Neuronal stem cell (in vitro differentiated cells): ENCODE data around the gene PPP1R3E.

ENCODE experiments used
- DNase-seq: peaks from one replicate; pipeline ENCODE4 v3.0.0-alpha.2; 2013; ENCODE audit warnings: low spot score
- H2AFZ ChIP-seq: one replicate; pipeline ENCODE4 v1.6.1; 2013; ENCODE audit warnings: mild to moderate bottlenecking, low read length, inconsistent platforms
- H2AK5ac ChIP-seq: 2 replicates; pipeline ENCODE4 v1.6.1; 2013; ENCODE audit warnings: low read depth, mild to moderate bottlenecking, inconsistent platforms, low read length, moderate library complexity, mixed read lengths
- H2BK120ac ChIP-seq: 2 replicates; pipeline ENCODE4 v1.6.1; 2013; ENCODE audit warnings: low read depth, mild to moderate bottlenecking, inconsistent platforms, low read length, moderate library complexity, mixed read lengths
- H2BK12ac ChIP-seq: one replicate; pipeline ENCODE4 v1.6.1; 2013; ENCODE audit warnings: low read length, inconsistent platforms
- H2BK15ac ChIP-seq: 2 replicates; pipeline ENCODE4 v1.6.1; 2013; ENCODE audit warnings: mild to moderate bottlenecking, low read length, inconsistent platforms, mixed read lengths
- H2BK5ac ChIP-seq: one replicate; pipeline ENCODE4 v1.6.1; 2013; ENCODE audit warnings: inconsistent platforms, mild to moderate bottlenecking, low read length, moderate library complexity
- H3K14ac ChIP-seq: one replicate; pipeline ENCODE4 v1.6.1; 2013; ENCODE audit warnings: low read length, inconsistent platforms
- H3K18ac ChIP-seq: 2 replicates; pipeline ENCODE4 v1.6.1; 2013; ENCODE audit warnings: low read length, inconsistent platforms
- H3K23ac ChIP-seq: 2 replicates; pipeline ENCODE4 v1.6.1; 2013; ENCODE audit warnings: low read depth, mild to moderate bottlenecking, mixed read lengths, low read length, inconsistent platforms; ENCODE audit not compliant: poor library complexity
- H3K27ac ChIP-seq: replicated peaks from 3 replicates; pipeline ENCODE4 v1.5.1; 2013; ENCODE audit warnings: low read length, inconsistent platforms
- H3K27me3 ChIP-seq, 3 experiments: 2 replicates each; pipeline ENCODE4 v1.6.1; 2013; ENCODE audit warnings: low read length in 3 of 3, mild to moderate bottlenecking in 2 of 3, inconsistent platforms in 1 of 3, low read depth in 1 of 3, mixed read lengths in 1 of 3, moderate library complexity in 1 of 3; ENCODE audit not compliant: control insufficient read depth in 3 of 3, insufficient read depth in 3 of 3
- H3K36me3 ChIP-seq, 2 donors: replicated peaks in 1 of 2; 2 replicates each; pipeline ENCODE4 v1.6.1; 2013; ENCODE audit warnings: low read length in 2 of 2; ENCODE audit not compliant: control insufficient read depth in 2 of 2, insufficient read depth in 2 of 2
- H3K4ac ChIP-seq: 2 replicates; pipeline ENCODE4 v1.6.1; 2013; ENCODE audit warnings: inconsistent platforms, mild to moderate bottlenecking, low read length, moderate library complexity
- H3K4me1 ChIP-seq, 2 donors: 1 replicate in 1 of 2; 2 replicates in 1 of 2; pipeline ENCODE4 v1.6.1; 2013; ENCODE audit warnings: low read length in 2 of 2, low read depth in 1 of 2; ENCODE audit not compliant: control insufficient read depth in 2 of 2, insufficient read depth in 1 of 2
- H3K4me2 ChIP-seq: one replicate; pipeline ENCODE4 v1.6.1; 2013; ENCODE audit warnings: mild to moderate bottlenecking, low read length, inconsistent platforms; ENCODE audit not compliant: insufficient read depth, poor library complexity, severe bottlenecking
- H3K4me3 ChIP-seq, 2 donors: 2 replicates each; pipeline ENCODE4 v1.5.1; 2013; ENCODE audit warnings: low read length in 2 of 2, mild to moderate bottlenecking in 2 of 2, inconsistent platforms in 1 of 2, moderate library complexity in 1 of 2
- H3K79me1 ChIP-seq: one replicate; pipeline ENCODE4 v1.6.1; 2013; ENCODE audit warnings: low read depth, mild to moderate bottlenecking, inconsistent platforms, low read length, moderate library complexity
- H3K9ac ChIP-seq: one replicate; pipeline ENCODE4 v1.6.1; 2013; ENCODE audit warnings: mild to moderate bottlenecking, low read depth, low read length, inconsistent platforms; ENCODE audit not compliant: poor library complexity
- H3K9me3 ChIP-seq, 2 donors: replicated peaks in 1 of 2; 2 replicates each; pipeline versions ENCODE3 to v1.6.1; 2013; ENCODE audit warnings: low read length in 2 of 2, mild to moderate bottlenecking in 2 of 2, inconsistent platforms in 1 of 2, low read depth in 1 of 2, mixed read lengths in 1 of 2, moderate library complexity in 1 of 2; ENCODE audit not compliant: control insufficient read depth in 2 of 2, insufficient read depth in 1 of 2
- H4K8ac ChIP-seq: one replicate; pipeline ENCODE4 v1.6.1; 2013; ENCODE audit warnings: low read depth, mild to moderate bottlenecking, inconsistent platforms, low read length, moderate library complexity
- H4K91ac ChIP-seq: one replicate; pipeline ENCODE4 v1.6.1; 2013; ENCODE audit warnings: low read length, low read depth, mild to moderate bottlenecking, inconsistent platforms; ENCODE audit not compliant: poor library complexity
- WGBS, 2 donors: extraction: QIAGEN DNeasy Blood & Tissue Kit; methylation state at CpG; one replicate each; pipeline ENCODE4 v1.1.7; 2013; ENCODE audit warnings: missing lambda C conversion rate in 2 of 2, mixed read lengths in 1 of 2; ENCODE audit not compliant: insufficient read length in 2 of 2, insufficient replicate concordance in 1 of 2; ENCODE audit errors: extremely low coverage in 2 of 2; 5-methylcytosine and 5-hydroxymethylcytosine counted together

The PPP1R3E gene

GRCh38 chr14:23297611-23298277, 4.9 kb downstream of the PPP1R3E start:
- H2BK120ac ChIP-seq: no peak overlapping the region
- H3K4me2 ChIP-seq: no peak overlapping the region
- no peak overlapping the region for H4K91ac ChIP-seq
- H2BK5ac ChIP-seq: no peak overlapping the region
- no peaks in the 10 kb centered on the region for H3K79me1 ChIP-seq
- no peaks in the 10 kb centered on the region for H3K27me3 ChIP-seq
- no peak overlapping the region for H4K8ac ChIP-seq
- no peak for DNase-seq
- H3K18ac ChIP-seq: no peak overlapping the region
- H3K4me1 ChIP-seq: peaks cover 3 to 21% of the 10 kb centered on the region in 2 donors
- H2AFZ ChIP-seq: no peak overlapping the region
- no peak overlapping the region for H3K27ac ChIP-seq
- H3K23ac ChIP-seq: no peak overlapping the region
- peaks cover 3 to 29% of the 10 kb centered on the region in 2 donors for H3K36me3 ChIP-seq
- no peak overlapping the region for H2BK12ac ChIP-seq
- H2BK15ac ChIP-seq: no peak overlapping the region
- H3K9ac ChIP-seq: no peak overlapping the region
- no peak overlapping the region for H3K4me3 ChIP-seq
- WGBS, 2 donors: no CpG with 5 or more reads among the region's 7 CpGs
- no peak overlapping the region for H2AK5ac ChIP-seq
- H3K14ac ChIP-seq: no peak overlapping the region
- H3K4ac ChIP-seq: no peak overlapping the region
- no peaks in the 10 kb centered on the region for H3K9me3 ChIP-seq

- Histone ChIP-seq H3K18ac (no peak overlapping the region), H4K8ac (no peak overlapping the region), H2AFZ (no peak overlapping the region), H3K4ac (no peak overlapping the region), H2BK12ac (no peak overlapping the region), H2BK5ac (no peak overlapping the region), H3K9me3 (no peaks in the 10 kb centered on the region), H2BK120ac (no peak overlapping the region), H2AK5ac (no peak overlapping the region), H3K4me1 (peaks cover 3 to 21% of the 10 kb centered on the region in 2 donors), H3K4me3 (no peak overlapping the region), H2BK15ac (no peak overlapping the region), H3K27ac (no peak overlapping the region), H3K4me2 (no peak overlapping the region), H3K14ac (no peak overlapping the region), H3K27me3 (no peaks in the 10 kb centered on the region), H3K9ac (no peak overlapping the region), H3K79me1 (no peaks in the 10 kb centered on the region), H4K91ac (no peak overlapping the region), H3K23ac (no peak overlapping the region), H3K36me3 (peaks cover 3 to 29% of the 10 kb centered on the region in 2 donors)
- no peak for DNase-seq
- WGBS, 2 donors: no CpG with 5 or more reads among the region's 7 CpGs
Measured at GRCh38 chr14:23297096-23297495, 5.6 kb downstream of the PPP1R3E start.

GRCh38 chr14:23296012-23296777, 6.5 kb downstream of the PPP1R3E start:
- H3K18ac ChIP-seq: no peak overlapping the region
- H3K23ac ChIP-seq: no peak overlapping the region
- no peak overlapping the region for H2AK5ac ChIP-seq
- no peak overlapping the region for H3K4me2 ChIP-seq
- H3K4me3 ChIP-seq: no peak overlapping the region
- H3K4ac ChIP-seq: no peak overlapping the region
- no peaks in the 10 kb centered on the region for H3K27me3 ChIP-seq
- no peaks in the 10 kb centered on the region for H3K9me3 ChIP-seq
- DNase-seq: no peak
- no peaks in the 10 kb centered on the region for H3K79me1 ChIP-seq
- peaks cover 3 to 29% of the 10 kb centered on the region in 2 donors for H3K36me3 ChIP-seq
- no peak overlapping the region for H3K14ac ChIP-seq
- no peak overlapping the region for H4K8ac ChIP-seq
- H2BK120ac ChIP-seq: no peak overlapping the region
- no peak overlapping the region for H2BK5ac ChIP-seq
- no peak overlapping the region for H4K91ac ChIP-seq
- no peak overlapping the region for H2AFZ ChIP-seq
- no peak overlapping the region for H2BK15ac ChIP-seq
- no peak overlapping the region for H3K27ac ChIP-seq
- peaks cover 3 to 21% of the 10 kb centered on the region in 2 donors for H3K4me1 ChIP-seq
- H2BK12ac ChIP-seq: no peak overlapping the region
- H3K9ac ChIP-seq: no peak overlapping the region
- no CpG with 5 or more reads among the region's 7 CpGs for WGBS, 2 donors

DNA sequence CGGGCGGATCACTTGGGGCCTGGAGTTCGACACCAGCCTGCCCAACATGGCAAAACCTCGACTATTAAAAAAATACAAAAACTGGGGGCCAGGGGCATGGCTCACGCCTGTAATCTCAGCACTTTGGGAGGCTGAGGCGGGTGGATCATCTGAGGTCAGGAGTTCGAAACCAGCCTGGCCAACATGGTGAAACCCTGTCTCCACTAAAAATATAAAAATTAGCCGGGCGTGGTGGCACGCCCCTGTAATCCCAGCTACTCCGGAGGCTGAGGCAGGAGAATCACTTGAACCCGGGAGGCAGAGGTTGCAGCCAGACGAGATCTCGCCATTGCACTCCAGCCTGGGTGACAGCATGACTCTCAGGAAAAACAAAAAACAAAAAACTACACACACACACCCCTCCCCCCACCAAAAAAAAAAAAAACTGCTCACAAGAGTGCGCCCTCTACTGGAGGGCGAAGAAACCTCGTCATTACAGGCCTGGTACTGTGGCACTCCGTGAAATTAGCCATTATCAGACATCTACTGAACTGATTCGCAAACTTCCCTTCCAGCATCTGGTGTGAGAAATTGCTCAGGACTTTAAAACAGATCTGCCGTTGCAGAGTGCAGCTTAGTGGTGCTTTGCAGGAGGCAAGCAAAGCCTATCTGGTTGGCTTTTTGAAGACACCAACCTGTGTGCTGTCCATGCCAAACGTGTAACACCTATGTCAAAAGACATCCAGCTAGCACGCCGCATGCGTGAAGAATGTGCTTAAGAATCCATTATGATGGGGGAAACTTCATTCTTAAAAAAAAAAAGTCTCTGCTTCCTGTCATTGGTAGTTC, 7.7 kb downstream of the PPP1R3E start:
- H2AFZ ChIP-seq: no peak overlapping the region
- H4K91ac ChIP-seq: no peak overlapping the region
- no peak overlapping the region for H3K27ac ChIP-seq
- H3K14ac ChIP-seq: no peak overlapping the region
- H3K23ac ChIP-seq: no peak overlapping the region
- no CpG with 5 or more reads among the region's 24 CpGs for WGBS, 2 donors
- H3K36me3 ChIP-seq: peaks cover 3 to 29% of the 10 kb centered on the region in 2 donors
- H2BK5ac ChIP-seq: no peak overlapping the region
- no peaks in the 10 kb centered on the region for H3K27me3 ChIP-seq
- H3K9ac ChIP-seq: no peak overlapping the region
- H2BK12ac ChIP-seq: no peak overlapping the region
- no peak overlapping the region for H3K4me2 ChIP-seq
- H3K79me1 ChIP-seq: no peaks in the 10 kb centered on the region
- peaks cover 3 to 15% of the 10 kb centered on the region in 2 donors for H3K4me1 ChIP-seq
- no peak overlapping the region for H4K8ac ChIP-seq
- no peak overlapping the region for H2BK120ac ChIP-seq
- no peaks in the 10 kb centered on the region for H3K9me3 ChIP-seq
- H3K4me3 ChIP-seq: no peak overlapping the region
- H2BK15ac ChIP-seq: no peak overlapping the region
- peak; percentile 51 for DNase-seq
- H3K18ac ChIP-seq: no peak overlapping the region
- no peak overlapping the region for H3K4ac ChIP-seq
- no peak overlapping the region for H2AK5ac ChIP-seq
